ENCODE data around the gene GABRG3.

GRCh38 chr15:27082526-27082925 lies 111.5 kb downstream of the GABRG3 start:
- TF ChIP-seq CTCF (IDR thresholded peaks at IDR 0.05; ENCODE audit: insufficient read depth, low read length) (no peak), POLR2AphosphoS5 (IDR thresholded peaks at IDR 0.05; ENCODE audit: low read depth) (no peak), GABPA (IDR thresholded peaks at IDR 0.05; ENCODE audit: low read depth) (no peak), SPI1 (IDR thresholded peaks at IDR 0.05; ENCODE audit: borderline replicate concordance, low read depth) (no peak)
- TF ChIP-seq, protein P1, sequence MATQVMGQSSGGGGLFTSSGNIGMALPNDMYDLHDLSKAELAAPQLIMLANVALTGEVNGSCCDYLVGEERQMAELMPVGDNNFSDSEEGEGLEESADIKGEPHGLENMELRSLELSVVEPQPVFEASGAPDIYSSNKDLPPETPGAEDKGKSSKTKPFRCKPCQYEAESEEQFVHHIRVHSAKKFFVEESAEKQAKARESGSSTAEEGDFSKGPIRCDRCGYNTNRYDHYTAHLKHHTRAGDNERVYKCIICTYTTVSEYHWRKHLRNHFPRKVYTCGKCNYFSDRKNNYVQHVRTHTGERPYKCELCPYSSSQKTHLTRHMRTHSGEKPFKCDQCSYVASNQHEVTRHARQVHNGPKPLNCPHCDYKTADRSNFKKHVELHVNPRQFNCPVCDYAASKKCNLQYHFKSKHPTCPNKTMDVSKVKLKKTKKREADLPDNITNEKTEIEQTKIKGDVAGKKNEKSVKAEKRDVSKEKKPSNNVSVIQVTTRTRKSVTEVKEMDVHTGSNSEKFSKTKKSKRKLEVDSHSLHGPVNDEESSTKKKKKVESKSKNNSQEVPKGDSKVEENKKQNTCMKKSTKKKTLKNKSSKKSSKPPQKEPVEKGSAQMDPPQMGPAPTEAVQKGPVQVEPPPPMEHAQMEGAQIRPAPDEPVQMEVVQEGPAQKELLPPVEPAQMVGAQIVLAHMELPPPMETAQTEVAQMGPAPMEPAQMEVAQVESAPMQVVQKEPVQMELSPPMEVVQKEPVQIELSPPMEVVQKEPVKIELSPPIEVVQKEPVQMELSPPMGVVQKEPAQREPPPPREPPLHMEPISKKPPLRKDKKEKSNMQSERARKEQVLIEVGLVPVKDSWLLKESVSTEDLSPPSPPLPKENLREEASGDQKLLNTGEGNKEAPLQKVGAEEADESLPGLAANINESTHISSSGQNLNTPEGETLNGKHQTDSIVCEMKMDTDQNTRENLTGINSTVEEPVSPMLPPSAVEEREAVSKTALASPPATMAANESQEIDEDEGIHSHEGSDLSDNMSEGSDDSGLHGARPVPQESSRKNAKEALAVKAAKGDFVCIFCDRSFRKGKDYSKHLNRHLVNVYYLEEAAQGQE (IDR thresholded peaks at IDR 0.05; ENCODE audit: insufficient replicate concordance, low read depth): no peak

All from HL-60 (cell line).